Measurements from ENCODE around the gene RP9.
"Not testable (repeated sequence)": the region's sequence is repeated elsewhere in the genome, so short reads cannot be mapped to it uniquely, and the experiment has no call there.

Gene RP9

GRCh38 chr7:33107136-33108066, 1.8 kb downstream of the RP9 start:
- intact Hi-C loops (cut with DNase I; ENCODE audit: low total_unique reads), result loop anchor here (5.0 kb wide), 1 partner anchor 40 kb away; no protein-coding TSS in a partner anchor
- Histone ChIP-seq H3K27me3 (no peaks in the 10 kb centered on the region), H3K36me3 (peaks cover 10 to 14% (median 11%) of the 10 kb centered on the region in 3 donors), H3K27ac (no peak overlapping the region), H3K4me1 (peaks cover 0 to 37% (median 28%) of the 10 kb centered on the region in 4 donors), H3K4me3 (peak overlapping the region; percentile 91 to 99), H3K9me3 (no peaks in the 10 kb centered on the region)
- DNase-seq, result no peak
- peak in 1 of 2 experiments; percentile 21 for TF ChIP-seq CTCF (IDR thresholded peaks at IDR 0.05)

GRCh38 chr7:33101906-33102305, 7.3 kb downstream of the RP9 start:
- TF ChIP-seq CTCF (IDR thresholded peaks at IDR 0.05), result no peak
- H3K4me3 ChIP-seq, result no peak overlapping the region
- intact Hi-C loops (cut with DNase I; ENCODE audit: low total_unique reads), result no loop called here
- H3K27ac ChIP-seq, result no peak overlapping the region
- no peaks in the 10 kb centered on the region for H3K27me3 ChIP-seq
- peaks cover 0 to 20% (median 6%) of the 10 kb centered on the region in 4 donors for H3K4me1 ChIP-seq
- H3K9me3 ChIP-seq, result no peaks in the 10 kb centered on the region
- peaks cover 39 to 60% (median 53%) of the 10 kb centered on the region in 3 donors for H3K36me3 ChIP-seq
- no peak for DNase-seq

GRCh38 chr7:33100770-33101169, 8.4 kb downstream of the RP9 start:
- Histone ChIP-seq H3K27ac (no peak overlapping the region), H3K4me1 (peaks cover 0 to 11% (median 0%) of the 10 kb centered on the region in 4 donors), H3K9me3 (no peaks in the 10 kb centered on the region), H3K27me3 (no peaks in the 10 kb centered on the region), H3K4me3 (no peak overlapping the region), H3K36me3 (peaks cover 51 to 71% (median 64%) of the 10 kb centered on the region in 3 donors)
- DNase-seq, result no peak
- no peak for TF ChIP-seq CTCF (IDR thresholded peaks at IDR 0.05)
- intact Hi-C loops (cut with DNase I; ENCODE audit: low total_unique reads), result no loop called here

GRCh38 chr7:33099154-33099940, 9.9 kb downstream of the RP9 start:
- no peak for DNase-seq
- H3K4me3 ChIP-seq, result no peak overlapping the region
- H3K27ac ChIP-seq, result no peak overlapping the region
- no peaks in the 10 kb centered on the region for H3K27me3 ChIP-seq
- H3K36me3 ChIP-seq, result peaks cover 62 to 83% (median 78%) of the 10 kb centered on the region in 3 donors
- no peaks in the 10 kb centered on the region for H3K9me3 ChIP-seq
- TF ChIP-seq CTCF (IDR thresholded peaks at IDR 0.05), result no peak
- peaks cover 0 to under 1% (median 0%) of the 10 kb centered on the region in 4 donors for H3K4me1 ChIP-seq
- intact Hi-C loops (cut with DNase I; ENCODE audit: low total_unique reads), result no loop called here

GRCh38 chr7:33094745-33095275, 14.4 kb downstream of the RP9 start:
- H3K4me1 ChIP-seq; H3K4me3 ChIP-seq; DNase-seq; H3K27me3 ChIP-seq; H3K9me3 ChIP-seq; intact Hi-C loops (cut with DNase I; ENCODE audit: low total_unique reads); H3K27ac ChIP-seq: not testable (repeated sequence)
- peaks cover 49 to 65% (median 58%) of the 10 kb centered on the region in 3 donors for H3K36me3 ChIP-seq

All from tibial artery (tissue), 4 donors.